Ishikawa (cell line): ENCODE measurements around the gene MPO.

Experiments
- CEBPB ChIP-seq: IDR thresholded peaks from 2 replicates; pipeline ENCODE4 v1.6.1; 2012
- TAF1 ChIP-seq: IDR thresholded peaks from 2 replicates; pipeline ENCODE4 v1.6.1; 2012; ENCODE audit warnings: low read depth, mild to moderate bottlenecking
- TF ChIP-seq, protein P1 (sequence below): IDR thresholded peaks from 2 replicates; pipeline ENCODE4 v1.6.1; 2012; ENCODE audit warnings: low read depth, mild to moderate bottlenecking
- TF ChIP-seq, protein P2 (sequence below): IDR thresholded peaks from 2 replicates; pipeline ENCODE4 v1.6.1; 2012

DNA sequence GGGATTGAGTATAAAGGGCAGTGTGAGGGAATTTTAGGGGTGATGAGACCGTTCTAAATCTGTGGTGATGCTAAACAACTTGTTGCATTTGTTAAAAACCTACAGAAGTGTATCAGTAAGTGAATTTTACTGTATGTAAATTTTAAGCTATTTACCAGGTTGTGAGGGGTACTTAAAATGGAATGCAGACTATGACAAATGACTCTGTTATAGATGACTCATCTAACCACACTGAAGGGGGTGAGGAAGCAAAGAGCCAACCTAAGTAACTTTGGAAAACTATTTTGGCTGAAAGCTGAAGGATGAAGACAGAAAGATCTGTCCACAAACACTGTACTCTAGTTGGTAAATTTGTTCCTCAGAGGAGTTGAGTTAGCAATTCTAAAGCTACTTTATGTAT, 56.4 kb downstream of the MPO start:
- no peak for TF ChIP-seq CEBPB
- TF ChIP-seq, protein P1, sequence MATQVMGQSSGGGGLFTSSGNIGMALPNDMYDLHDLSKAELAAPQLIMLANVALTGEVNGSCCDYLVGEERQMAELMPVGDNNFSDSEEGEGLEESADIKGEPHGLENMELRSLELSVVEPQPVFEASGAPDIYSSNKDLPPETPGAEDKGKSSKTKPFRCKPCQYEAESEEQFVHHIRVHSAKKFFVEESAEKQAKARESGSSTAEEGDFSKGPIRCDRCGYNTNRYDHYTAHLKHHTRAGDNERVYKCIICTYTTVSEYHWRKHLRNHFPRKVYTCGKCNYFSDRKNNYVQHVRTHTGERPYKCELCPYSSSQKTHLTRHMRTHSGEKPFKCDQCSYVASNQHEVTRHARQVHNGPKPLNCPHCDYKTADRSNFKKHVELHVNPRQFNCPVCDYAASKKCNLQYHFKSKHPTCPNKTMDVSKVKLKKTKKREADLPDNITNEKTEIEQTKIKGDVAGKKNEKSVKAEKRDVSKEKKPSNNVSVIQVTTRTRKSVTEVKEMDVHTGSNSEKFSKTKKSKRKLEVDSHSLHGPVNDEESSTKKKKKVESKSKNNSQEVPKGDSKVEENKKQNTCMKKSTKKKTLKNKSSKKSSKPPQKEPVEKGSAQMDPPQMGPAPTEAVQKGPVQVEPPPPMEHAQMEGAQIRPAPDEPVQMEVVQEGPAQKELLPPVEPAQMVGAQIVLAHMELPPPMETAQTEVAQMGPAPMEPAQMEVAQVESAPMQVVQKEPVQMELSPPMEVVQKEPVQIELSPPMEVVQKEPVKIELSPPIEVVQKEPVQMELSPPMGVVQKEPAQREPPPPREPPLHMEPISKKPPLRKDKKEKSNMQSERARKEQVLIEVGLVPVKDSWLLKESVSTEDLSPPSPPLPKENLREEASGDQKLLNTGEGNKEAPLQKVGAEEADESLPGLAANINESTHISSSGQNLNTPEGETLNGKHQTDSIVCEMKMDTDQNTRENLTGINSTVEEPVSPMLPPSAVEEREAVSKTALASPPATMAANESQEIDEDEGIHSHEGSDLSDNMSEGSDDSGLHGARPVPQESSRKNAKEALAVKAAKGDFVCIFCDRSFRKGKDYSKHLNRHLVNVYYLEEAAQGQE = no peak
- TF ChIP-seq TAF1 = no peak
- TF ChIP-seq, protein P2, sequence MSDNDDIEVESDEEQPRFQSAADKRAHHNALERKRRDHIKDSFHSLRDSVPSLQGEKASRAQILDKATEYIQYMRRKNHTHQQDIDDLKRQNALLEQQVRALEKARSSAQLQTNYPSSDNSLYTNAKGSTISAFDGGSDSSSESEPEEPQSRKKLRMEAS = no peak
